Ascending aorta (tissue), 2 donors: Measurements from ENCODE around the gene SYNE3. TPM values are rescaled to one million over a fixed set of nuclear protein-coding genes. Genes with fewer than 3 reads are reported as not detected.
A peak's percentile ranks its signal among the peaks of the same experiment; 100 is the strongest.

ENCODE experiments used
- DNase-seq, 2 donors: peaks; one replicate each; pipeline ENCODE4 v3.0.0-alpha.2; 2019; ENCODE audit warnings: low spot score in 2 of 2
- H3K27ac ChIP-seq, 2 donors: fragments of 200-600 bp; sonication (generic); one replicate each; pipeline ENCODE4 v1.5.1; 2016 to 2017; ENCODE audit warnings: mild to moderate bottlenecking in 1 of 2
- H3K27me3 ChIP-seq: fragments of 200-600 bp; sonication (generic); one replicate; pipeline ENCODE4 v1.5.1; 2017
- H3K36me3 ChIP-seq, 2 donors: fragments of 200-600 bp; sonication (generic); one replicate each; pipeline ENCODE4 v1.5.1; 2016
- H3K4me1 ChIP-seq, 2 donors: fragments of 200-600 bp; sonication (generic); one replicate each; pipeline ENCODE4 v1.5.1; 2016 to 2017; ENCODE audit warnings: mild to moderate bottlenecking in 1 of 2
- H3K4me3 ChIP-seq, 2 donors: fragments of 200-600 bp; sonication (generic); one replicate each; pipeline ENCODE4 v1.5.1; 2016 to 2017; ENCODE audit warnings: mild to moderate bottlenecking in 1 of 2
- H3K9me3 ChIP-seq, 2 donors: fragments of 200-600 bp; sonication (generic); one replicate each; pipeline ENCODE4 v1.5.1; 2016
- CTCF ChIP-seq, 3 experiments: fragments of 200-600 bp in 2 of 3; fragments of 450-650 bp in 1 of 3; sonication (generic) in 2 of 3; IDR thresholded peaks; one replicate each; pipeline ENCODE4 v1.5.1; 2016 to 2019; ENCODE audit warnings: antibody characterized with exemption in 3 of 3, mild to moderate bottlenecking in 1 of 3, moderate library complexity in 1 of 3
- intact Hi-C: fragments of 100-400 bp; cut with DNase I; formaldehyde crosslinking; loops from one replicate; pipeline ENCODE4 v1.15.1; 2023
- total RNA-seq: library from RNA; depleted of rRNA; stranded (reverse); fragments of >200 nt; gene quantifications from one replicate; pipeline ENCODE4 v1.1.0, GENCODE V29; 2016

Gene SYNE3
- total RNA-seq, 1 donor from 2014 or later = 84.1 TPM

GRCh38 chr14:95549656-95550585, 33.5 kb upstream of the SYNE3 start:
- no peak for DNase-seq
- intact Hi-C loops = no loop called here
- H3K36me3 ChIP-seq = peaks cover 0 to under 1% of the 10 kb centered on the region in 2 donors
- no peaks in the 10 kb centered on the region for H3K9me3 ChIP-seq
- no peaks in the 10 kb centered on the region for H3K27me3 ChIP-seq
- H3K4me3 ChIP-seq = no peak overlapping the region
- peaks cover 0 to 9% of the 10 kb centered on the region in 2 donors for H3K4me1 ChIP-seq
- H3K27ac ChIP-seq = no peak overlapping the region
- TF ChIP-seq CTCF (IDR thresholded peaks at IDR 0.05) = no peak

- H3K4me1 ChIP-seq = peaks cover 0 to 9% of the 10 kb centered on the region in 2 donors
- intact Hi-C loops = no loop called here
- TF ChIP-seq CTCF (IDR thresholded peaks at IDR 0.05) = no peak
- H3K27ac ChIP-seq = no peak overlapping the region
- H3K27me3 ChIP-seq = no peaks in the 10 kb centered on the region
- H3K9me3 ChIP-seq = no peaks in the 10 kb centered on the region
- DNase-seq = no peak
- H3K4me3 ChIP-seq = no peak overlapping the region
- peaks cover 6 to 7% of the 10 kb centered on the region in 2 donors for H3K36me3 ChIP-seq
These were observed 32.0 kb upstream of the SYNE3 start for GRCh38 chr14:95548328-95548929.

GRCh38 chr14:95547626-95548327, 31.3 kb upstream of the SYNE3 start:
- intact Hi-C loops = no loop called here
- TF ChIP-seq CTCF (IDR thresholded peaks at IDR 0.05) = no peak
- Histone ChIP-seq H3K27ac (peak overlapping the region in 1 of 2 donors; percentile 4), H3K4me3 (no peak overlapping the region), H3K36me3 (peaks cover 6 to 7% of the 10 kb centered on the region in 2 donors), H3K27me3 (no peaks in the 10 kb centered on the region), H3K4me1 (peaks cover 0 to 9% of the 10 kb centered on the region in 2 donors), H3K9me3 (no peaks in the 10 kb centered on the region)
- no peak for DNase-seq

GRCh38 chr14:95547272-95547625, 30.8 kb upstream of the SYNE3 start:
- Histone ChIP-seq H3K27ac (peak overlapping the region in 1 of 2 donors; percentile 4), H3K9me3 (no peaks in the 10 kb centered on the region), H3K36me3 (peaks cover 6 to 7% of the 10 kb centered on the region in 2 donors), H3K27me3 (no peaks in the 10 kb centered on the region), H3K4me1 (peaks cover 0 to 9% of the 10 kb centered on the region in 2 donors), H3K4me3 (no peak overlapping the region)
- TF ChIP-seq CTCF (IDR thresholded peaks at IDR 0.05) = no peak
- intact Hi-C loops = no loop called here
- DNase-seq = no peak

GRCh38 chr14:95545515-95546168, 29.2 kb upstream of the SYNE3 start:
- no peaks in the 10 kb centered on the region for H3K27me3 ChIP-seq
- TF ChIP-seq CTCF (IDR thresholded peaks at IDR 0.05) = no peak
- H3K4me3 ChIP-seq = no peak overlapping the region
- no peaks in the 10 kb centered on the region for H3K9me3 ChIP-seq
- intact Hi-C loops = no loop called here
- no peak for DNase-seq
- peaks cover 0 to 9% of the 10 kb centered on the region in 2 donors for H3K4me1 ChIP-seq
- no peak overlapping the region for H3K27ac ChIP-seq
- peaks cover 6 to 7% of the 10 kb centered on the region in 2 donors for H3K36me3 ChIP-seq
